Activated effector memory CD4-positive, alpha-beta T cell treated with anti-CD3 and anti-CD28 coated beads, Interleukin-2, amount 50 U/mL, for 16 hours (primary cell): ENCODE data around the gene TMEM9.

Experiments
- DNase-seq: peaks from one replicate; pipeline ENCODE4 v3.0.0-alpha.2; 2020

TMEM9 gene

GRCh38 chr1:201126463-201126831, 27.8 kb downstream of the TMEM9 start:
- DNase-seq = no peak

GRCh38 chr1:201125800-201126199, 28.5 kb downstream of the TMEM9 start:
- DNase-seq = no peak

- no peak for DNase-seq
These were observed 29.3 kb downstream of the TMEM9 start for GRCh38 chr1:201125019-201125418.

GRCh38 chr1:201123866-201124265, 30.4 kb downstream of the TMEM9 start:
- no peak for DNase-seq

- DNase-seq = no peak
These were observed 31.8 kb downstream of the TMEM9 start for GRCh38 chr1:201122321-201122957.

GRCh38 chr1:201119206-201120197, 34.8 kb downstream of the TMEM9 start:
- DNase-seq = peak; percentile 80

- DNase-seq = no peak
These were observed 38.2 kb downstream of the TMEM9 start for GRCh38 chr1:201116091-201116490.

GRCh38 chr1:201115390-201115937, 38.8 kb downstream of the TMEM9 start:
- DNase-seq = no peak

- DNase-seq = peak; percentile 88
These were observed 39.8 kb downstream of the TMEM9 start for GRCh38 chr1:201114245-201115131.

- DNase-seq = no peak
These were observed 40.6 kb downstream of the TMEM9 start for GRCh38 chr1:201113451-201114244.

GRCh38 chr1:201112926-201113325, 41.3 kb downstream of the TMEM9 start:
- no peak for DNase-seq

- no peak for DNase-seq
These were observed 42.0 kb downstream of the TMEM9 start, which contains the start of gene CACNA1S for GRCh38 chr1:201112173-201112731. CACNA1S (minus strand) TSS chr1:201112426; CDS start chr1:201112339, 87 bp downstream.

GRCh38 chr1:201111672-201112071, 42.6 kb downstream of the TMEM9 start:
- DNase-seq = no peak

- no peak for DNase-seq
These were observed 43.1 kb downstream of the TMEM9 start for GRCh38 chr1:201111156-201111555.

GRCh38 chr1:201110616-201111015, 43.7 kb downstream of the TMEM9 start:
- no peak for DNase-seq

- DNase-seq = no peak
These were observed 44.1 kb downstream of the TMEM9 start for GRCh38 chr1:201110138-201110537.

- DNase-seq = no peak
These were observed 44.6 kb downstream of the TMEM9 start for GRCh38 chr1:201109651-201110050.

GRCh38 chr1:201108614-201109013, 45.7 kb downstream of the TMEM9 start:
- DNase-seq = no peak

- no peak for DNase-seq
These were observed 48.6 kb downstream of the TMEM9 start for GRCh38 chr1:201105688-201106087.

GRCh38 chr1:201104141-201104540, 50.1 kb downstream of the TMEM9 start:
- DNase-seq = no peak

GRCh38 chr1:201103666-201104065, 50.6 kb downstream of the TMEM9 start:
- no peak for DNase-seq
